ENCODE measurements around the gene NMNAT2.
"Not testable (repeated sequence)": the region's sequence is repeated elsewhere in the genome, so short reads cannot be mapped to it uniquely, and the experiment has no call there.

The NMNAT2 gene

GRCh38 chr1:183404476-183404875 is 13.7 kb downstream of the NMNAT2 start:
- TF ChIP-seq SUZ12 (IDR thresholded peaks at IDR 0.05; ENCODE audit: extremely low read depth, insufficient read depth, insufficient read length) (no peak), ZNF274 (IDR thresholded peaks at IDR 0.05; ENCODE audit: low read depth, low read length) (no peak)
- no peak for DNase-seq (ENCODE audit: low read depth, low spot score)
- Histone ChIP-seq H3K36me3 (ENCODE audit: insufficient read depth, insufficient read length, low read length) (no peaks in the 10 kb centered on the region), H3K9ac (ENCODE audit: insufficient read length, low read depth) (no peak overlapping the region), H3K27me3 (ENCODE audit: insufficient read depth, insufficient read length) (no peaks in the 10 kb centered on the region), H3K9me3 (ENCODE audit: insufficient read depth, low read length) (no peaks in the 10 kb centered on the region), H3K4me1 (ENCODE audit: insufficient read depth, insufficient read length) (no peaks in the 10 kb centered on the region), H3K4me3 (ENCODE audit: insufficient read length, low read depth) (no peak overlapping the region)

GRCh38 chr1:183403498-183403897 is 14.7 kb downstream of the NMNAT2 start:
- no peak for TF ChIP-seq ZNF274 (IDR thresholded peaks at IDR 0.05; ENCODE audit: low read depth, low read length)
- no peak for TF ChIP-seq SUZ12 (IDR thresholded peaks at IDR 0.05; ENCODE audit: extremely low read depth, insufficient read depth, insufficient read length)
- TF ChIP-seq YY1 (IDR thresholded peaks at IDR 0.05; ENCODE audit: insufficient read depth, insufficient read length): no peak
- no peaks in the 10 kb centered on the region for H3K36me3 ChIP-seq (ENCODE audit: insufficient read depth, insufficient read length, low read length)
- DNase-seq (ENCODE audit: low read depth, low spot score): peak; percentile 46
- H3K4me3 ChIP-seq (ENCODE audit: insufficient read length, low read depth): no peak overlapping the region
- H3K9ac ChIP-seq (ENCODE audit: insufficient read length, low read depth): no peak overlapping the region
- no peaks in the 10 kb centered on the region for H3K27me3 ChIP-seq (ENCODE audit: insufficient read depth, insufficient read length)
- no peaks in the 10 kb centered on the region for H3K4me1 ChIP-seq (ENCODE audit: insufficient read depth, insufficient read length)
- no peaks in the 10 kb centered on the region for H3K9me3 ChIP-seq (ENCODE audit: insufficient read depth, low read length)

- not testable (repeated sequence) for H3K27me3 ChIP-seq (ENCODE audit: insufficient read depth, insufficient read length); H3K4me3 ChIP-seq (ENCODE audit: insufficient read length, low read depth); DNase-seq (ENCODE audit: low read depth, low spot score); H3K9ac ChIP-seq (ENCODE audit: insufficient read length, low read depth); H3K36me3 ChIP-seq (ENCODE audit: insufficient read depth, insufficient read length, low read length); H3K9me3 ChIP-seq (ENCODE audit: insufficient read depth, low read length); H3K4me1 ChIP-seq (ENCODE audit: insufficient read depth, insufficient read length)
Measured at GRCh38 chr1:183401565-183401964, 16.6 kb downstream of the NMNAT2 start.

- H3K27me3 ChIP-seq (ENCODE audit: insufficient read depth, insufficient read length): no peaks in the 10 kb centered on the region
- no peaks in the 10 kb centered on the region for H3K4me1 ChIP-seq (ENCODE audit: insufficient read depth, insufficient read length)
- TF ChIP-seq ZNF274 (IDR thresholded peaks at IDR 0.05; ENCODE audit: low read depth, low read length) (no peak), SUZ12 (IDR thresholded peaks at IDR 0.05; ENCODE audit: extremely low read depth, insufficient read depth, insufficient read length) (no peak), YY1 (IDR thresholded peaks at IDR 0.05; ENCODE audit: insufficient read depth, insufficient read length) (no peak)
- no peak overlapping the region for H3K9ac ChIP-seq (ENCODE audit: insufficient read length, low read depth)
- no peak for DNase-seq (ENCODE audit: low read depth, low spot score)
- no peaks in the 10 kb centered on the region for H3K9me3 ChIP-seq (ENCODE audit: insufficient read depth, low read length)
- no peaks in the 10 kb centered on the region for H3K36me3 ChIP-seq (ENCODE audit: insufficient read depth, insufficient read length, low read length)
- H3K4me3 ChIP-seq (ENCODE audit: insufficient read length, low read depth): no peak overlapping the region
Measured at GRCh38 chr1:183394435-183394834, 23.7 kb downstream of the NMNAT2 start.

GRCh38 chr1:183391863-183392262 is 26.3 kb downstream of the NMNAT2 start:
- TF ChIP-seq YY1 (IDR thresholded peaks at IDR 0.05; ENCODE audit: insufficient read depth, insufficient read length) (no peak), SUZ12 (IDR thresholded peaks at IDR 0.05; ENCODE audit: extremely low read depth, insufficient read depth, insufficient read length) (no peak), ZNF274 (IDR thresholded peaks at IDR 0.05; ENCODE audit: low read depth, low read length) (no peak)
- H3K27me3 ChIP-seq (ENCODE audit: insufficient read depth, insufficient read length): no peaks in the 10 kb centered on the region

GRCh38 chr1:183390561-183390960 is 27.6 kb downstream of the NMNAT2 start:
- H3K36me3 ChIP-seq (ENCODE audit: insufficient read depth, insufficient read length, low read length): no peaks in the 10 kb centered on the region
- no peak overlapping the region for H3K9ac ChIP-seq (ENCODE audit: insufficient read length, low read depth)
- TF ChIP-seq YY1 (IDR thresholded peaks at IDR 0.05; ENCODE audit: insufficient read depth, insufficient read length) (no peak), ZNF274 (IDR thresholded peaks at IDR 0.05; ENCODE audit: low read depth, low read length) (no peak)
- no peak for DNase-seq (ENCODE audit: low read depth, low spot score)
- H3K4me3 ChIP-seq (ENCODE audit: insufficient read length, low read depth): no peak overlapping the region
- no peaks in the 10 kb centered on the region for H3K27me3 ChIP-seq (ENCODE audit: insufficient read depth, insufficient read length)
- H3K4me1 ChIP-seq (ENCODE audit: insufficient read depth, insufficient read length): no peaks in the 10 kb centered on the region
- peaks cover 3% of the 10 kb centered on the region for H3K9me3 ChIP-seq (ENCODE audit: insufficient read depth, low read length)

More at GRCh38 chr1:183391863-183392262, 26.3 kb downstream of the NMNAT2 start:
- Histone ChIP-seq H3K9me3 (ENCODE audit: insufficient read depth, low read length) (no peaks in the 10 kb centered on the region), H3K4me3 (ENCODE audit: insufficient read length, low read depth) (no peak overlapping the region), H3K36me3 (ENCODE audit: insufficient read depth, insufficient read length, low read length) (no peaks in the 10 kb centered on the region), H3K4me1 (ENCODE audit: insufficient read depth, insufficient read length) (no peaks in the 10 kb centered on the region), H3K9ac (ENCODE audit: insufficient read length, low read depth) (no peak overlapping the region)
- DNase-seq (ENCODE audit: low read depth, low spot score): no peak

GRCh38 chr1:183388735-183389134 is 29.4 kb downstream of the NMNAT2 start:
- Histone ChIP-seq H3K4me1 (ENCODE audit: insufficient read depth, insufficient read length) (no peaks in the 10 kb centered on the region), H3K4me3 (ENCODE audit: insufficient read length, low read depth) (no peak overlapping the region), H3K9ac (ENCODE audit: insufficient read length, low read depth) (no peak overlapping the region), H3K27me3 (ENCODE audit: insufficient read depth, insufficient read length) (no peaks in the 10 kb centered on the region), H3K36me3 (ENCODE audit: insufficient read depth, insufficient read length, low read length) (no peaks in the 10 kb centered on the region), H3K9me3 (ENCODE audit: insufficient read depth, low read length) (peaks cover 15% of the 10 kb centered on the region)
- no peak for DNase-seq (ENCODE audit: low read depth, low spot score)
- no peak for TF ChIP-seq ZNF274 (IDR thresholded peaks at IDR 0.05; ENCODE audit: low read depth, low read length)
- no peak for TF ChIP-seq YY1 (IDR thresholded peaks at IDR 0.05; ENCODE audit: insufficient read depth, insufficient read length)
- no peak for TF ChIP-seq SUZ12 (IDR thresholded peaks at IDR 0.05; ENCODE audit: extremely low read depth, insufficient read depth, insufficient read length)

Measured in NT2/D1 (cell line).